DOHH2 (cell line): ENCODE results near the gene BNC1.

Source experiments
- CTCF ChIP-seq: fragments of 200-600 bp; sonication (generic); IDR thresholded peaks from one replicate; pipeline ENCODE4 v1.5.1; 2014; ENCODE audit warnings: antibody characterized with exemption, mild to moderate bottlenecking, low read depth, low read length; ENCODE audit not compliant: poor library complexity, severe bottlenecking
- EZH2phosphoT487 ChIP-seq: fragments of 200-600 bp; sonication (generic); IDR thresholded peaks from 2 replicates; pipeline ENCODE4 v1.6.1; 2017; ENCODE audit warnings: borderline replicate concordance, mild to moderate bottlenecking, antibody characterized with exemption, low read length, moderate library complexity, mixed read lengths

- TF ChIP-seq CTCF (no peak), EZH2phosphoT487 (no peak)
These were observed 24.2 kb upstream of the BNC1 start for GRCh38 chr15:83308671-83309070.
